GM12872 (cell line): ENCODE measurements around the gene CELSR3.

Experiments used
- CTCF ChIP-seq: IDR thresholded peaks from 3 replicates; pipeline ENCODE4 v1.5.1; 2011; ENCODE audit warnings: low read depth, mild to moderate bottlenecking, low read length, moderate library complexity; ENCODE audit not compliant: insufficient read depth

CELSR3 gene

GRCh38 chr3:48629894-48630293 is 32.8 kb downstream of the CELSR3 start:
- no peak for TF ChIP-seq CTCF

- no peak for TF ChIP-seq CTCF
Observed at GRCh38 chr3:48628277-48629017, 34.2 kb downstream of the CELSR3 start.

GRCh38 chr3:48625600-48625999 is 37.1 kb downstream of the CELSR3 start:
- no peak for TF ChIP-seq CTCF

- TF ChIP-seq CTCF = no peak
Observed at GRCh38 chr3:48624767-48625166, 37.9 kb downstream of the CELSR3 start.

- no peak for TF ChIP-seq CTCF
Observed at GRCh38 chr3:48623851-48624547, 38.7 kb downstream of the CELSR3 start.

GRCh38 chr3:48621461-48621869 is 41.2 kb downstream of the CELSR3 start, which contains the start of gene TMEM89:
TSS of gene TMEM89 (minus strand) at chr3:48621769. CDS start at chr3:48621756, 13 bp downstream.
- no peak for TF ChIP-seq CTCF

GRCh38 chr3:48619541-48620524 is 42.9 kb downstream of the CELSR3 start:
- no peak for TF ChIP-seq CTCF
